HCT116 (cell line): ENCODE results near the gene PGAM4. TPM values are rescaled to one million over a fixed set of nuclear protein-coding genes. Genes with fewer than 3 reads are reported as not detected.

ENCODE experiments used
- ATAC-seq: fragments of 200-7000 bp; cut with Tn5 transposase; 2 replicates; pipeline ENCODE4 v1.9.1; 2020; ENCODE audit warnings: mild to moderate bottlenecking, moderate library complexity
- BruUV-seq: library from RNA; stranded (reverse); fragments of 400-500 nt; replicated peaks from 2 replicates; lab custom pipeline; 2021; lab: Mats Ljungman, UMichigan
- CTCF ChIA-PET: fragments of 300-600 bp; sonication (Branson Sonifier 250); formaldehyde crosslinking; loops from one replicate; lab custom pipeline; 2021; ENCODE audit warnings: antibody characterized with exemption; lab: Charles Lee
- POLR2A ChIA-PET: fragments of 300-600, 350-600 bp; sonication (Branson Sonifier 250); formaldehyde crosslinking; loops from one replicate; lab custom pipeline; 2021; ENCODE audit warnings: antibody characterized with exemption; lab: Charles Lee
- RAD21 ChIA-PET, 2 experiments: fragments of 300-600 bp; sonication (Branson Sonifier 250); formaldehyde crosslinking; loops; one replicate each; lab custom pipeline; 2023; ENCODE audit warnings: low total read pairs in 2 of 2; ENCODE audit not compliant: uncharacterized antibody in 2 of 2, unreplicated experiment in 2 of 2, low non-redundant PET in 1 of 2; lab: Charles Lee
- DNase-seq: peaks from one replicate; pipeline ENCODE4 v3.0.0-alpha.2; 2010; ENCODE audit warnings: low read depth, low spot score
- H2AFZ ChIP-seq: fragments of 200-600 bp; shearing (Covaris generic), sonication (generic); 2 replicates; pipeline ENCODE4 v1.6.1; 2017; ENCODE audit warnings: low read depth, mixed run types, mixed read lengths, antibody characterized with exemption, low read length; ENCODE audit not compliant: poor library complexity, severe bottlenecking
- H3K27ac ChIP-seq: 2 replicates; pipeline ENCODE4 v1.5.1; 2012; ENCODE audit warnings: low read depth, low read length
- H3K27me3 ChIP-seq: fragments of 200-600 bp; sonication (generic); 2 replicates; pipeline ENCODE4 v1.6.1; 2016; ENCODE audit warnings: mixed run types, low read length, mixed read lengths; ENCODE audit not compliant: insufficient read depth
- H3K36me3 ChIP-seq, 2 experiments: fragments of 200-500 bp in 1 of 2; fragments of 200-600 bp in 1 of 2; sonication (Bioruptor generic) in 1 of 2; sonication (generic) in 1 of 2; 2 replicates each; pipeline versions ENCODE4 v1.5.1 to v1.6.1; 2014 to 2016; ENCODE audit warnings: low read length in 2 of 2, inconsistent platforms in 1 of 2, mixed read lengths in 1 of 2, mixed run types in 1 of 2; ENCODE audit not compliant: insufficient read depth in 2 of 2, control insufficient read depth in 1 of 2
- H3K4me1 ChIP-seq, 2 experiments: fragments of 200-600 bp in 1 of 2; sonication (generic) in 1 of 2; 2 replicates each; pipeline versions ENCODE4 v1.5.1 to v1.6.1; 2012 to 2017; ENCODE audit warnings: low read length in 2 of 2, inconsistent platforms in 1 of 2, mild to moderate bottlenecking in 1 of 2, mixed read lengths in 1 of 2, mixed run types in 1 of 2, moderate library complexity in 1 of 2; ENCODE audit not compliant: insufficient read depth in 2 of 2, control insufficient read depth in 1 of 2
- H3K4me2 ChIP-seq: fragments of 200-600 bp; sonication (generic); 2 replicates; pipeline ENCODE4 v1.6.1; 2017; ENCODE audit warnings: mixed run types, low read length, mixed read lengths
- H3K4me3 ChIP-seq, 2 experiments: fragments of 200-600 bp in 1 of 2; sonication (generic) in 1 of 2; replicated peaks in 1 of 2; 2 replicates each; pipeline ENCODE4 v1.5.1; 2011 to 2016; ENCODE audit warnings: low read length in 2 of 2, control low read depth in 1 of 2, low read depth in 1 of 2, mild to moderate bottlenecking in 1 of 2, mixed read lengths in 1 of 2, mixed run types in 1 of 2
- H3K79me2 ChIP-seq: fragments of 200-600 bp; sonication (generic); 2 replicates; pipeline ENCODE4 v1.6.1; 2017; ENCODE audit warnings: mild to moderate bottlenecking, mixed run types, low read length, moderate library complexity, mixed read lengths; ENCODE audit not compliant: insufficient read depth
- H3K9ac ChIP-seq: fragments of 200-600 bp; sonication (generic); 2 replicates; pipeline ENCODE4 v1.6.1; 2016; ENCODE audit warnings: low read length, mixed read lengths
- H3K9me2 ChIP-seq: fragments of 200-600 bp; sonication (generic), shearing (Covaris generic); 2 replicates; pipeline ENCODE4 v1.6.1; 2017; ENCODE audit warnings: mixed run types, mild to moderate bottlenecking, moderate library complexity; ENCODE audit not compliant: insufficient read depth
- H3K9me3 ChIP-seq, 2 experiments: fragments of 200-500 bp in 1 of 2; fragments of 200-600 bp in 1 of 2; sonication (Bioruptor generic) in 1 of 2; sonication (generic) in 1 of 2; 2 replicates each; pipeline ENCODE4 v1.6.1; 2014 to 2017; ENCODE audit warnings: low read length in 2 of 2, mixed read lengths in 2 of 2, inconsistent platforms in 1 of 2, low read depth in 1 of 2, mild to moderate bottlenecking in 1 of 2, mixed run types in 1 of 2, moderate library complexity in 1 of 2; ENCODE audit not compliant: control insufficient read depth in 1 of 2, insufficient read depth in 1 of 2
- H4K20me1 ChIP-seq: fragments of 200-600 bp; sonication (generic), shearing (Covaris generic); 2 replicates; pipeline ENCODE4 v1.6.1; 2017; ENCODE audit warnings: mixed run types, mild to moderate bottlenecking, moderate library complexity; ENCODE audit not compliant: insufficient read depth
- EGR1 ChIP-seq: IDR thresholded peaks from 2 replicates; pipeline ENCODE4 v1.6.1; 2012; ENCODE audit warnings: low read depth
- POLR2A ChIP-seq: IDR thresholded peaks from 2 replicates; pipeline ENCODE4 v1.7.0; 2011; ENCODE audit warnings: borderline replicate concordance; ENCODE audit not compliant: insufficient read depth, insufficient read length; ENCODE audit errors: extremely low read depth
- SRF ChIP-seq: IDR thresholded peaks from 2 replicates; pipeline ENCODE4 v1.6.1; 2012; ENCODE audit warnings: low read depth
- ZNF274 ChIP-seq: fragments of 200-500 bp; sonication (Bioruptor generic); IDR thresholded peaks from 2 replicates; pipeline ENCODE4 v1.6.1; 2014; ENCODE audit warnings: mild to moderate bottlenecking, low read depth, low read length, inconsistent platforms
- intact Hi-C: fragments of 100-400 bp; cut with micrococcal nuclease; formaldehyde crosslinking; loops from 2 replicates; pipeline ENCODE4 v1.10.0; 2022
- total RNA-seq: library from RNA; stranded (reverse); gene quantifications from one replicate; pipeline ENCODE4 v1.2.1, GENCODE V29; 2021; ENCODE audit not compliant: unreplicated experiment

Gene PGAM4
- total RNA-seq, 1 experiment from 2014 or later, result not detected

- no peak overlapping the region for H3K4me3 ChIP-seq
- ChIA-PET POLR2A (no interaction called here), CTCF (no interaction called here), RAD21 (no interaction called here)
- H3K9ac ChIP-seq, result no peak overlapping the region
- H3K79me2 ChIP-seq, result no peaks in the 10 kb centered on the region
- intact Hi-C loops, result no loop called here
- TF ChIP-seq EGR1, result no peak
- no peak for TF ChIP-seq POLR2A
- no peaks in the 10 kb centered on the region for H3K36me3 ChIP-seq
- no peaks in the 10 kb centered on the region for H3K27me3 ChIP-seq
- H3K4me1 ChIP-seq, result no peaks in the 10 kb centered on the region
- DNase-seq (no peak), ATAC-seq (no peak)
- H3K9me2 ChIP-seq, result no peaks in the 10 kb centered on the region
- no TSS peak for BruUV-seq
- no peaks in the 10 kb centered on the region for H3K9me3 ChIP-seq
- no peak overlapping the region for H2AFZ ChIP-seq
- H4K20me1 ChIP-seq, result no peaks in the 10 kb centered on the region
- no peak overlapping the region for H3K27ac ChIP-seq
- no peak overlapping the region for H3K4me2 ChIP-seq
Observed at GRCh38 chrX:77977095-77977494, 7.7 kb upstream of the PGAM4 start.

- Histone ChIP-seq H2AFZ (no peak overlapping the region), H3K9ac (no peak overlapping the region), H3K9me3 (no peaks in the 10 kb centered on the region), H3K27ac (no peak overlapping the region), H3K4me2 (no peak overlapping the region), H3K9me2 (no peaks in the 10 kb centered on the region), H3K4me3 (no peak overlapping the region), H4K20me1 (no peaks in the 10 kb centered on the region), H3K4me1 (no peaks in the 10 kb centered on the region), H3K79me2 (no peaks in the 10 kb centered on the region), H3K27me3 (no peaks in the 10 kb centered on the region), H3K36me3 (no peaks in the 10 kb centered on the region)
- ATAC-seq (no peak), DNase-seq (no peak)
- BruUV-seq, result no TSS peak
- ChIA-PET POLR2A (no interaction called here), CTCF (no interaction called here), RAD21 (no interaction called here)
- TF ChIP-seq POLR2A, result no peak
- no peak for TF ChIP-seq ZNF274
- no peak for TF ChIP-seq SRF
- intact Hi-C loops, result no loop called here
Observed at GRCh38 chrX:77975755-77976154, 6.3 kb upstream of the PGAM4 start.
